ENCODE measurements around the gene FARS2. TPM values are rescaled to one million over a fixed set of nuclear protein-coding genes. Genes with fewer than 3 reads are reported as not detected.

FARS2 gene
- total RNA-seq, 1 donor from 2014 or later: 18.3 TPM

DNA sequence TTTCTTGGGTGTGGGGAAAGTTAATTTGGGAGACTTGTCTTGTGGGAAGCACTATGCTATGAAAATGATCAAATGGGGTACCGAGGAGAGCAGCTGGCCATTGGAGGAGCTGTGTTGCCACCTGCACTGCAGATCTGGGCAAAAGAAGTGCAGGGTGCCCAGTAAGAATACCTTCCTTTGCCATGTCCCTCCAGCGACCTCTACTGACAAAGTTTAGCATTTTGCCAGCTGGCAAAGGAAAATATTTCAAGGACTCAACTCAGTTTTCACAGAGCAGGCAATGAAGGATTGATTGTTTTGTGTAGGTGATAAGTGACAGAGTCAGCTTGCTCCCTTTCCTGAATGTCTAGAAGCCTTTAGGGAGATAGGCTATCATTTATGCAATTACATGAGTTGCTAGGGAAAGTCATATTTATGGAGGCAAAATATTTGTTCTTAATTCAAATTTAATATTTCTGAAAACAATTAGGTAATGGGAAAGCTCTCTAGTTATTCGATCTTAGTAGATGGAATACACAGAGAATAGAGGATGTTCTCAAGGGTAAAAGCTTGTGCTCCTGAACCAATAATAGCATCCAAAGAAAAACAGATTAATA lies 118.4 kb downstream of the FARS2 start:
- intact Hi-C loops (cut with DNase I): loop anchor here (10.0 kb wide), 1 partner anchor 235 kb away; no protein-coding TSS in a partner anchor
- peak; percentile 46 for TF ChIP-seq CTCF (IDR thresholded peaks at IDR 0.05)
- H3K9me3 ChIP-seq: no peaks in the 10 kb centered on the region
- H3K4me3 ChIP-seq: no peak overlapping the region
- no peaks in the 10 kb centered on the region for H3K4me1 ChIP-seq
- no peak overlapping the region for H3K27ac ChIP-seq
- no peaks in the 10 kb centered on the region for H3K36me3 ChIP-seq
- ATAC-seq: peak; percentile 57
- no peaks in the 10 kb centered on the region for H3K27me3 ChIP-seq
- no peak for DNase-seq

DNA sequence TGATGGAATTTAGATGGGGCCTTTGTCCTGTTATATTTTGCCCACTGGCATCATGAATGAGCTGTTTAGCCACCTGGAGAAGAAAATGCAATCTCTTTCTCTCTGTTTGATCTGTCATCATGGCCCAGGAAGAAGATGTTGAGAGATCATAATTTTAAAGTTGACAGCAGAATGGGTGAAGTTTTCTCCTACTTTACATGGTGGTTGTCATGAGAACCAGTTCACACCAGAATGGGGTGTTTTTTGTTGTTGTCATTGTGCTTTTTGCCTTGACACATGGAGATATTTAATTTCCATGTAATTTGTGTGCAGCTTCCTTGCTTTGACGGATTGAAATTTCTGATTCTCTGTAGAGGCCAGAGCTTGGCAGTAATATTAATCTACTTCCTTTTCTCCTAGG lies 122.5 kb downstream of the FARS2 start:
- Histone ChIP-seq H3K9me3 (no peaks in the 10 kb centered on the region), H3K27me3 (no peaks in the 10 kb centered on the region), H3K27ac (no peak overlapping the region), H3K4me1 (no peaks in the 10 kb centered on the region), H3K36me3 (no peaks in the 10 kb centered on the region), H3K4me3 (no peak overlapping the region)
- no peak for DNase-seq
- TF ChIP-seq CTCF (IDR thresholded peaks at IDR 0.05): no peak
- intact Hi-C loops (cut with DNase I): loop anchor here (10.0 kb wide), 1 partner anchor 239 kb away; no protein-coding TSS in a partner anchor
- no peak for ATAC-seq

DNA sequence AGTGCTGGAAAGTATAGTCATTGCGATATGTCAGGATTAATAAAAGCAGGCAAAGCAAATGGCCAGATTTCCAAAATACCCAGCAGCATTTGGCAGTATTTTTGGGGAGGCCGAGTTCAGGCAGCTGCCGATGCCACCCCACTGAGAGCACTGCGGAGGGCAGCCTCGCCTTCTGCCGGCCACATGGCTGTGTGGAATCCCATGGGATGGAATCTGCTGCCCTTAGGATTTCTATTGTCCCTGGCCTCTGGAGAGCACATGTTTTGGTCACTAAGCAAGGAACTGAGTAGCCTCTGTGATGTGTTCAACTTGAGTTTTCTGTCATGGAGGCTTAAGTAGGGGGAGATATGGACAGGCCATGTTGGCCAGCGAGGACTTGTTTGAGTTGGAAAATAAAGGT lies 123.0 kb downstream of the FARS2 start:
- Histone ChIP-seq H3K4me1 (no peaks in the 10 kb centered on the region), H3K4me3 (no peak overlapping the region), H3K27me3 (no peaks in the 10 kb centered on the region), H3K27ac (no peak overlapping the region), H3K9me3 (no peaks in the 10 kb centered on the region), H3K36me3 (no peaks in the 10 kb centered on the region)
- ATAC-seq: no peak
- TF ChIP-seq CTCF (IDR thresholded peaks at IDR 0.05): no peak
- intact Hi-C loops (cut with DNase I): loop anchor here (10.0 kb wide), 1 partner anchor 239 kb away; no protein-coding TSS in a partner anchor
- DNase-seq: no peak

DNA sequence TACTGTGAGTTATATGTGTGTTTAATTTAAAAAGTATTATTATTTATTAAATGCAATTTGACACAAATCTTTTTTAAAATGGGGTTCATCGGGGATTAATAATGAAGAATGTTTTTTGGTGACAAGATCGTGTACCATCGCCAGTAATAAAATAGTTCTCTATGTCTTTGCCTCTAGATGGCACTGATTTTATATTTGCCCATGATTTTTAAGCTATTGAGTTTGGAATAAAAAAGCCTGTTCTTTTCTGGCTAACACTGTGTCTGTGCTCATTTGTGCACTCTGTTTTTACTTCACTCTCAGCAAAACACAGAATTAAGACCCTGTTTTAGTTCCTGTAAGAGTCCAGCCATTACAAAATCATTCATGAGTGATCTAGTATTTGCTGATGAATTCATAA lies 127.0 kb downstream of the FARS2 start:
- no peaks in the 10 kb centered on the region for H3K4me1 ChIP-seq
- no peaks in the 10 kb centered on the region for H3K9me3 ChIP-seq
- intact Hi-C loops (cut with DNase I): loop anchor here (10.0 kb wide), 1 partner anchor 244 kb away; no protein-coding TSS in a partner anchor
- TF ChIP-seq CTCF (IDR thresholded peaks at IDR 0.05): no peak
- H3K27me3 ChIP-seq: no peaks in the 10 kb centered on the region
- H3K4me3 ChIP-seq: no peak overlapping the region
- H3K36me3 ChIP-seq: no peaks in the 10 kb centered on the region
- DNase-seq (no peak), ATAC-seq (no peak)
- no peak overlapping the region for H3K27ac ChIP-seq

- Histone ChIP-seq H3K27ac (no peak overlapping the region), H3K9me3 (no peaks in the 10 kb centered on the region), H3K4me1 (no peaks in the 10 kb centered on the region), H3K4me3 (no peak overlapping the region), H3K27me3 (no peaks in the 10 kb centered on the region), H3K36me3 (no peaks in the 10 kb centered on the region)
- DNase-seq (no peak), ATAC-seq (no peak)
- intact Hi-C loops (cut with DNase I): loop anchor here (10.0 kb wide), 1 partner anchor 244 kb away; no protein-coding TSS in a partner anchor
- TF ChIP-seq CTCF (IDR thresholded peaks at IDR 0.05): no peak
These were observed 127.9 kb downstream of the FARS2 start for GRCh38 chr6:5389086-5389745.

All from upper lobe of right lung (tissue), 1 donor.